PC-9 (cell line): ENCODE data around the gene SERHL2.
"Not testable (repeated sequence)": the region's sequence is repeated elsewhere in the genome, so short reads cannot be mapped to it uniquely, and the experiment has no call there.

ENCODE experiments used
- CTCF ChIP-seq: fragments of 200-600 bp; sonication (generic); conservative IDR thresholded peaks from 2 replicates; pipeline ENCODE4 v1.6.1; 2017; ENCODE audit warnings: mixed run types, antibody characterized with exemption, mild to moderate bottlenecking, moderate library complexity
- EZH2 ChIP-seq: fragments of 200-600 bp; sonication (generic); IDR thresholded peaks from 2 replicates; pipeline ENCODE4 v1.8.0; 2017; ENCODE audit warnings: antibody characterized with exemption, low read depth

- not testable (repeated sequence) for TF ChIP-seq CTCF, EZH2
Measured at GRCh38 chr22:42574468-42574867, 20.7 kb downstream of the SERHL2 start.
